AG09309 (cell line): Measurements from ENCODE around the gene LTBP1.

ENCODE experiments used
- DNase-seq: peaks from one replicate; pipeline ENCODE4 v3.0.0-alpha.2; 2010; ENCODE audit warnings: low read depth
- H3K4me3 ChIP-seq: 2 replicates; pipeline ENCODE4 v1.5.1; 2011; ENCODE audit warnings: mild to moderate bottlenecking, low read depth, low read length, moderate library complexity; ENCODE audit not compliant: control insufficient read depth
- CTCF ChIP-seq: IDR thresholded peaks from 2 replicates; pipeline ENCODE4 v1.5.1; 2011; ENCODE audit warnings: mild to moderate bottlenecking, low read depth, low read length, inconsistent platforms; ENCODE audit not compliant: insufficient read depth, control insufficient read depth; ENCODE audit errors: missing control alignments

The LTBP1 gene

GRCh38 chr2:33409417-33409955 lies 462.7 kb downstream of the LTBP1 start:
- DNase-seq: no peak
- no peak overlapping the region for H3K4me3 ChIP-seq
- TF ChIP-seq CTCF: no peak

GRCh38 chr2:33411765-33412164 lies 465.0 kb downstream of the LTBP1 start:
- TF ChIP-seq CTCF: no peak
- no peak overlapping the region for H3K4me3 ChIP-seq
- DNase-seq: no peak

GRCh38 chr2:33412920-33413319 lies 466.2 kb downstream of the LTBP1 start:
- no peak overlapping the region for H3K4me3 ChIP-seq
- DNase-seq: no peak
- TF ChIP-seq CTCF: peak; percentile 55

GRCh38 chr2:33419581-33420200 lies 472.9 kb downstream of the LTBP1 start:
- no peak for TF ChIP-seq CTCF
- no peak overlapping the region for H3K4me3 ChIP-seq
- DNase-seq: no peak

- DNase-seq: no peak
- H3K4me3 ChIP-seq: no peak overlapping the region
- TF ChIP-seq CTCF: no peak
Observed at GRCh38 chr2:33420726-33421125, 474.0 kb downstream of the LTBP1 start.

GRCh38 chr2:33421820-33422219 lies 475.1 kb downstream of the LTBP1 start:
- H3K4me3 ChIP-seq: no peak overlapping the region
- no peak for DNase-seq
- TF ChIP-seq CTCF: no peak
